ENCODE measurements around the gene PRRG3. TPM values are rescaled to one million over a fixed set of nuclear protein-coding genes. Genes with fewer than 3 reads are reported as not detected.

PRRG3 gene
- total RNA-seq, 1 donor from 2014 or later, result not detected

DNA sequence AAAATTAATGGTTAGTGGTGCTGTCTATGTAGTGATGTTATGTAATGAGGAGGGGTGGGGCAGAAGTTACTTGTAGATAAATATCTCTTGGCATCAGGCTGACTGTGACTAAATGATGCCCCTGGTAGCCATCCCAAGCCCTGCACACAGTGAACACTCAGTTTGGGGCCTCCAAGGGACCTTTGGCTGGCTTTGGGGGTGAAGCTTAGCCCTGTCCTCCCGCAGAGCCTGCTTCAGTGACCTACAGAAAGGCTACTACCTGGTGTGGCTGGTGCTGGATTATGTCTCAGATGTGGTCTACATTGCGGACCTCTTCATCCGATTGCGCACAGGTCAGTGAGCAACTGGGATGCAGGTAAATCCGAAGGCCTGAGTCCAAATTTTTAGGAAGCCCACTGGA is 47.1 kb downstream of the PRRG3 start:
- no peak for DNase-seq (ENCODE audit: low read depth in 2 of 2)

GRCh38 chrX:151743651-151744470 is 48.6 kb downstream of the PRRG3 start:
- DNase-seq (ENCODE audit: low read depth in 2 of 2), result no peak

- no peak for DNase-seq (ENCODE audit: low read depth in 2 of 2)
Measured at GRCh38 chrX:151745651-151746050, 50.4 kb downstream of the PRRG3 start.

- no peak for DNase-seq (ENCODE audit: low read depth in 2 of 2)
Measured at GRCh38 chrX:151746502-151746901, 51.2 kb downstream of the PRRG3 start.

GRCh38 chrX:151750511-151750910 is 55.3 kb downstream of the PRRG3 start:
- DNase-seq (ENCODE audit: low read depth in 2 of 2), result no peak

DNA sequence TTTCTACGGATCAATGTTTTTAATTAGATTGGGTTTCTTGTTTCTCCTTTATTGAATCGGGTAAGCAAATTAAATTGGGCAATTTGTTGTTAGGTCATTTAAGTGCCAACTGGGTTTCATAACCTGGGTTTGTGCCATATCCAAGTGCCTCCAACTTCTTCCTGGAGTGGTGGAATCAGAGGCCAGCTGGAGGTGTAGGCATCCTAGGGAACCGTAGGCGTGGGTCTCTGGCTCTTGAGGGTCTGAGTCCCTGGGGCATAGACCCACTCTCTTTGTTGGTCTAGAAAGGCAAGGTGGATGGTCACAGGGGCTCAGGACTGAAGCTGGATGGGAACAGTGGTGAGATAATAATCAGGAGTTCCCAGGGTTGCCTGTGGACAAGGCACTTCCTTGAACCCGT is 57.6 kb downstream of the PRRG3 start:
- no peak for DNase-seq (ENCODE audit: low read depth in 2 of 2)

DNA sequence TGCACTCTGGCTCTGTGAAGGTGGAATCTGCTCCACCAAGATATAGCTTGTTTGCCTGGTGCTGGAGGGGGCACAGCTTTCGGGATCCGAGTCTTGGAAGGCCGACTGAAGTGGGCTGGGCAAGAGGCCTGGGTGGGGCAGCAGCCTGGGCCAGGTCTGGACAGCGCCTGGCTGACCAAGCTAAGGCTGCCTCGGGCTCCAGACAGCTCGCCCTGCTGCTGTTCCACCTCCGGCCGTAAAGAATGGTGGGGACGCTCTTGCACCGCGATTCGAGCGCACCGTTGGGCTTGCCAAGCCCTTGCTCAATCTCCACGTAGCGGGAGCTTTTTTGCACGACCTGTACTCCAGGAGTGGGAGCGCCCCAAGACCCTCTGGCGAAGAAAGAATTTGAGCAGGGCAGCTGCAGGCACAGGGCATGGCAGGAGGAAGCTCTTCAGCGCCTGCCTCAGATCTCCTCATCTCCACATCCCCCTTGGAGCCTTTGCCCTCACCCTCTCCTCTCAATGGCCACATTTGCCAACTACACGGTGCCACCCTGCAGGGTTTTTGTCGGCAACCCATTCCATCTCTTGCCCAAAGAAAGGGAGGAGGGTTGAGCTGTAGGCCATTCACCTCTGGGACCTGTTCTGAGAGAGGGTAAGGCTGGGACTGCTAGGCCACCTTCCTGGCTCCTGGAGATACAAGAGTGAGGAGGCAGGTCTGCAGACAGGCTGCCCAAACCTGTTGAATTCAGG is 58.2 kb downstream of the PRRG3 start:
- DNase-seq (ENCODE audit: low read depth in 2 of 2), result peak; percentile 55 to 71

DNA sequence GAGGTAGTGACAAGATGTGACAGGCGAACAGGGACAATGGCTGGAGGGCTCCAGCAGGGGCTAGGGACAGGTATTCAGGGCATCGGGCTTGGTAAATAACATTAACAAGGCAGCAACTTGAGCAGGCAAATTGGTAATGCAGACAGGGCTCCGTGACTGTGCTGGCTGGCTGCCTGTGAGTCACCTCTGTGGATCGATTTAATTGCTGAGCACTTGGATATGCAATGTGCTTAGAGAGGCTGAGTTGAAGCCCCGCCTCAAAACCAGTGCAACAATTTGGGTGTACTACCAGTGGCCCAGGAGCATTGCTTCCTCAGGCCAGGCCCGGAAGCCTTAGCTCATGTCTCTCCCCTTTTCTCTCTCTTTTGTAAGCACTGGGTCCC is 58.8 kb downstream of the PRRG3 start:
- DNase-seq (ENCODE audit: low read depth in 2 of 2), result no peak

DNA sequence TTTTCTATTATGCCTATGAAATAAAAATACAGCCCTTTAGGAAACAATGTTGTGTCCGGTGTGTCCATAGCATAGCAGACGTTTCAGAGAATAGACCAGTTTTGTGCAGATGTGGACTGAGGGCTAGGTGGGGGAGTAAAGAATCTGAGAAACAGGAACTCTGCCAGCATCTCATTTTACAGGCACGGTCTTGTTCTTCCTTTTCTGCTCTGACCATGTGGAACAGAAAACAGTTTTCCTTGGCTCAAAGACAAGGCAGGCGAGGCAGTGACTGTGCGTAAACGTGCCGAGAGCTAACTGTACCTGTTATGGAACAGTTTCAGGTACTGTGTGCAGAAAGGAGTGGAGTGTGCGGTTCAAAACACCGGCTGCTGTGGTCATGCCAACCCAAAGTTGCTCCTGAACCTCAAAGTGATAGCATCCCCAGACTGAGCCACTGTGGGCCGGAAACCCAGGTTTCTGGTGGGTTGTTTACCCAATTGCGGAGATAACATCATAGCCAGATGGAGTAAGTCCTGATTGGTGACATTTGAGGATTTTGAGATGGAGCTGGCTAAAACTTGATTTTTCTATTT is 59.5 kb downstream of the PRRG3 start:
- DNase-seq (ENCODE audit: low read depth in 2 of 2), result peak in 1 of 2 donors; percentile 15

Other genes with a start within 250 kb of the PRRG3 start
- not detected in 2 replicates for gene PASD1, start 131.8 kb upstream of the PRRG3 start, total RNA-seq
- not detected in 2 replicates for gene FATE1, start 20.6 kb downstream of the PRRG3 start, total RNA-seq
- not detected in 2 replicates for gene CNGA2, start 39.3 kb downstream of the PRRG3 start, total RNA-seq
- gene MAGEA4, start 217.4 kb downstream of the PRRG3 start, total RNA-seq, result not detected in 2 replicates